Neural progenitor cell (in vitro differentiated cells): ENCODE measurements around the gene HMGA1. TPM values are rescaled to one million over a fixed set of nuclear protein-coding genes. Genes with fewer than 3 reads are reported as not detected.

ENCODE experiments used
- DNase-seq: peaks from one replicate; pipeline ENCODE4 v3.0.0-alpha.2; 2016; ENCODE audit warnings: low spot score
- H2AFZ ChIP-seq: fragments of 200-600 bp; sonication (generic); replicated peaks from 2 replicates; pipeline ENCODE4 v1.6.1; 2016; ENCODE audit warnings: antibody characterized with exemption
- H3F3A ChIP-seq: fragments of 200-600 bp; sonication (generic); 2 replicates; pipeline ENCODE4 v1.6.1; 2016; ENCODE audit warnings: antibody characterized with exemption, low read depth
- H3K27ac ChIP-seq: fragments of 200-600 bp; sonication (generic); 2 replicates; pipeline ENCODE4 v1.5.1; 2016; ENCODE audit warnings: mild to moderate bottlenecking
- H3K27me3 ChIP-seq: fragments of 200-600 bp; sonication (generic); 2 replicates; pipeline ENCODE4 v1.6.1; 2016; ENCODE audit warnings: mild to moderate bottlenecking, moderate library complexity
- H3K36me3 ChIP-seq: fragments of 200-600 bp; sonication (generic); 2 replicates; pipeline ENCODE4 v1.5.1; 2016
- H3K4me1 ChIP-seq: fragments of 200-600 bp; sonication (generic); 2 replicates; pipeline ENCODE4 v1.6.1; 2016; ENCODE audit warnings: mixed run types
- H3K4me2 ChIP-seq: fragments of 200-600 bp; sonication (generic); 2 replicates; pipeline ENCODE4 v1.6.1; 2016
- H3K4me3 ChIP-seq: fragments of 200-600 bp; sonication (generic); 2 replicates; pipeline ENCODE4 v1.5.1; 2016
- H3K79me2 ChIP-seq: fragments of 200-600 bp; sonication (generic); 2 replicates; pipeline ENCODE4 v1.6.1; 2016; ENCODE audit warnings: low read depth
- H3K9ac ChIP-seq: fragments of 200-600 bp; sonication (generic); 2 replicates; pipeline ENCODE4 v1.6.1; 2016
- H3K9me3 ChIP-seq: fragments of 200-600 bp; sonication (generic); 2 replicates; pipeline ENCODE4 v1.5.1; 2016; ENCODE audit warnings: low read depth
- H4K20me1 ChIP-seq: fragments of 200-600 bp; sonication (generic); 2 replicates; pipeline ENCODE4 v1.6.1; 2016; ENCODE audit warnings: low read depth
- H3K27ac Mint-ChIP-seq: 3 replicates; pipeline ENCODE4 v1.8.0; 2021; ENCODE audit warnings: mixed read lengths
- H3K27me3 Mint-ChIP-seq: 2 replicates; pipeline ENCODE4 v1.8.0; 2022; ENCODE audit warnings: low read depth, mild to moderate bottlenecking, inconsistent platforms, moderate library complexity, mixed read lengths; ENCODE audit not compliant: insufficient read depth
- H3K36me3 Mint-ChIP-seq: 3 replicates; pipeline ENCODE4 v1.8.0; 2021; ENCODE audit warnings: mixed read lengths
- H3K4me1 Mint-ChIP-seq: 3 replicates; pipeline ENCODE4 v1.8.0; 2021; ENCODE audit warnings: mixed read lengths
- H3K4me3 Mint-ChIP-seq: 3 replicates; pipeline ENCODE4 v1.8.0; 2021; ENCODE audit warnings: mild to moderate bottlenecking, moderate library complexity, mixed read lengths
- H3K9me3 Mint-ChIP-seq: 3 replicates; pipeline ENCODE4 v1.8.0; 2020; ENCODE audit warnings: mixed read lengths
- CTCF ChIP-seq: fragments of 200-600 bp; sonication (generic); IDR thresholded peaks from 2 replicates; pipeline ENCODE4 v1.5.1; 2017; ENCODE audit warnings: antibody characterized with exemption, mild to moderate bottlenecking
- EZH2 ChIP-seq: fragments of 200-600 bp; sonication (generic); IDR thresholded peaks from 2 replicates; pipeline ENCODE4 v1.6.1; 2017; ENCODE audit warnings: antibody characterized with exemption, mild to moderate bottlenecking, moderate library complexity
- EZH2phosphoT487 ChIP-seq: fragments of 200-600 bp; sonication (generic); IDR thresholded peaks from 2 replicates; pipeline ENCODE4 v1.6.1; 2017; ENCODE audit warnings: antibody characterized with exemption
- total RNA-seq: library from RNA; depleted of rRNA; stranded (reverse); fragments of >200 nt; gene quantifications from 2 replicates; pipeline ENCODE4 v1.2.3, GENCODE V29; 2015; ENCODE audit warnings: low replicate concordance

The HMGA1 gene
- total RNA-seq, 1 donor from 2014 or later = 417 TPM

- DNase-seq = no peak
- peaks cover 5% of the 10 kb centered on the region for H3K27me3 Mint-ChIP-seq
- peaks cover 15% of the 10 kb centered on the region for H3K4me1 Mint-ChIP-seq
- H3K9me3 Mint-ChIP-seq = no peaks in the 10 kb centered on the region
- H3K4me1 ChIP-seq = no peaks in the 10 kb centered on the region
- no peaks in the 10 kb centered on the region for H3K36me3 ChIP-seq
- no peak overlapping the region for H3K27ac ChIP-seq
- no peak overlapping the region for H2AFZ ChIP-seq
- no peaks in the 10 kb centered on the region for H3K27me3 ChIP-seq
- H3K4me3 Mint-ChIP-seq = no peak overlapping the region
- no peak for TF ChIP-seq CTCF
- H3K9me3 ChIP-seq = no peaks in the 10 kb centered on the region
- peaks cover 4% of the 10 kb centered on the region for H4K20me1 ChIP-seq
- no peak overlapping the region for H3K4me2 ChIP-seq
- no peak overlapping the region for H3K9ac ChIP-seq
- peaks cover 21% of the 10 kb centered on the region for H3K36me3 Mint-ChIP-seq
- no peak overlapping the region for H3K27ac Mint-ChIP-seq
- H3K4me3 ChIP-seq = no peak overlapping the region
- no peaks in the 10 kb centered on the region for H3K79me2 ChIP-seq
- no peaks in the 10 kb centered on the region for H3F3A ChIP-seq
Observed at GRCh38 chr6:34280216-34280615, 43.5 kb downstream of the HMGA1 start.

DNA sequence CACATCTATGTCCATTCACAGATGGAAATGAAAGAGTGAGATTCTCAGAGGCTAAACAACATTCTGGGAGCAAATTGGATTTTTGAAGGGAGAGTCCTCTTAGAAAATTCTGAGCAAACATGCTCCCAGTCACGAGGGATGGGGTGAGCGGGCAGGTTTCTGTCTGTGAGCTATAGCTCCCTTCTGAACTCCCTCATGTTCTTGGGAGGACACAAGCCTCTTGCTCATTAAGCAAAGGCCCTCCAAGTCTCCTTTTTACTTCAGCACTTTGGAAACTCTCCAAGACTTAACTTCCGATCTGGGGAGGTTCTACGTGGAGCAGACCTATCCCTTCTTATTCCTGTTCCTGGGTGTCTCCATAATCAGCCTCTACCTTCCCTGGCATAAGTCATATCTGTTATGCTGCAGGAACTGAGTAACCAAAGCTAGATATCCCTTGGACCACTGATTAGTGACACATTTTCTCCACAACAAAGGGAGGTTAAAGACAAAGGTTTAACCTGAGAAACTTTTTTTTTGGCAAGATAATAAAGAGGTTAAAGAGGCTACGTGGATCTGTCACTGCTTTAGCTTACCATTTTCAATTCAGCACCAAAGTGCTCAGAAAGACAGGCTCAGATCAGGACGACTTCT, 45.1 kb downstream of the HMGA1 start:
- no peak overlapping the region for H3K27ac Mint-ChIP-seq
- Histone ChIP-seq H3K79me2 (no peaks in the 10 kb centered on the region), H3K27ac (no peak overlapping the region), H3F3A (no peaks in the 10 kb centered on the region), H4K20me1 (peaks cover 4% of the 10 kb centered on the region), H3K4me2 (no peak overlapping the region), H3K36me3 (no peaks in the 10 kb centered on the region), H3K9me3 (no peaks in the 10 kb centered on the region), H3K4me1 (no peaks in the 10 kb centered on the region), H3K9ac (no peak overlapping the region), H2AFZ (no peak overlapping the region), H3K27me3 (no peaks in the 10 kb centered on the region), H3K4me3 (no peak overlapping the region)
- peaks cover 5% of the 10 kb centered on the region for H3K27me3 Mint-ChIP-seq
- H3K36me3 Mint-ChIP-seq = peaks cover 26% of the 10 kb centered on the region
- H3K9me3 Mint-ChIP-seq = no peaks in the 10 kb centered on the region
- peaks cover 8% of the 10 kb centered on the region for H3K4me1 Mint-ChIP-seq
- TF ChIP-seq EZH2phosphoT487 = no peak
- TF ChIP-seq CTCF = no peak
- no peak for TF ChIP-seq EZH2
- no peak overlapping the region for H3K4me3 Mint-ChIP-seq
- no peak for DNase-seq

- no peak for TF ChIP-seq EZH2
- no peak for TF ChIP-seq EZH2phosphoT487
- TF ChIP-seq CTCF = no peak
- H3K9ac ChIP-seq = no peak overlapping the region
- H3K4me2 ChIP-seq = no peak overlapping the region
- Mint-ChIP-seq H3K9me3 (no peaks in the 10 kb centered on the region), H3K27ac (no peak overlapping the region), H3K27me3 (peaks cover 2% of the 10 kb centered on the region), H3K4me1 (no peaks in the 10 kb centered on the region), H3K4me3 (no peak overlapping the region), H3K36me3 (peaks cover 28% of the 10 kb centered on the region)
- no peaks in the 10 kb centered on the region for H3K79me2 ChIP-seq
- H2AFZ ChIP-seq = no peak overlapping the region
- H4K20me1 ChIP-seq = no peaks in the 10 kb centered on the region
- H3K36me3 ChIP-seq = no peaks in the 10 kb centered on the region
- no peaks in the 10 kb centered on the region for H3F3A ChIP-seq
- H3K27ac ChIP-seq = no peak overlapping the region
- H3K4me1 ChIP-seq = no peaks in the 10 kb centered on the region
- H3K27me3 ChIP-seq = no peaks in the 10 kb centered on the region
- no peak for DNase-seq
- no peak overlapping the region for H3K4me3 ChIP-seq
- H3K9me3 ChIP-seq = no peaks in the 10 kb centered on the region
Observed at GRCh38 chr6:34284563-34285447, 48.1 kb downstream of the HMGA1 start.
